Endothelial cell of umbilical vein (primary cell): ENCODE measurements around the gene YBX1.

ENCODE experiments used
- CTCF ChIP-seq, 2 donors: IDR thresholded peaks; 1 replicate in 1 of 2; 2 replicates in 1 of 2; pipeline ENCODE4 v1.5.1; 2011; ENCODE audit warnings: low read length in 2 of 2, mild to moderate bottlenecking in 2 of 2, moderate library complexity in 2 of 2, control low read depth in 1 of 2, inconsistent platforms in 1 of 2, low read depth in 1 of 2; ENCODE audit not compliant: insufficient read depth in 1 of 2; ENCODE audit errors: extremely low read depth in 1 of 2
- EZH2 ChIP-seq: IDR thresholded peaks from 2 replicates; pipeline ENCODE4 v1.6.1; 2012; ENCODE audit warnings: borderline replicate concordance, low read depth, mild to moderate bottlenecking, moderate library complexity, low read length, inconsistent platforms; ENCODE audit not compliant: severe bottlenecking
- POLR2AphosphoS5 ChIP-seq: IDR thresholded peaks from 2 replicates; pipeline ENCODE4 v1.6.1; 2012; ENCODE audit warnings: low read depth, mild to moderate bottlenecking, control low read depth, low read length, moderate library complexity; ENCODE audit not compliant: insufficient read depth

- TF ChIP-seq CTCF (IDR thresholded peaks at IDR 0.05; ENCODE audit: extremely low read depth in 1 of 2, insufficient read depth in 1 of 2, low read depth in 1 of 2, low read length in 2 of 2) (peak; percentile 52 to 78), POLR2AphosphoS5 (no peak), EZH2 (no peak)
These were observed 64.9 kb downstream of the YBX1 start for GRCh38 chr1:42747125-42747524.
